ENCODE results near the gene ASCL4. TPM values are rescaled to one million over a fixed set of nuclear protein-coding genes. Genes with fewer than 3 reads are reported as not detected.

Gene ASCL4
- total RNA-seq, 1 experiment from 2014 or later, result not detected

- peaks cover 11% of the 10 kb centered on the region; the same call in 1 of the 2 replicates for H3K4me1 Mint-ChIP-seq
- no peaks in the 10 kb centered on the region for H3K36me3 Mint-ChIP-seq
- no peak for ATAC-seq
- ChIA-PET POLR2A (no interaction called here), CTCF (no interaction called here)
- DNase-seq (ENCODE audit: low spot score), result no peak
- peaks cover 68% of the 10 kb centered on the region for H3K27me3 Mint-ChIP-seq (ENCODE audit: low read depth)
- H3K27ac Mint-ChIP-seq, result no peak overlapping the region
- TF ChIP-seq ZBTB21 (CRISPR knock-in tag; IDR thresholded peaks at IDR 0.05; ENCODE audit: borderline replicate concordance), result no peak
- no peak for TF ChIP-seq GTF2I (CRISPR knock-in tag; conservative IDR thresholded peaks at IDR 0.05)
- no peak for TF ChIP-seq ZNF232 (CRISPR knock-in tag; IDR thresholded peaks at IDR 0.05)
- no peak for TF ChIP-seq E2F4 (CRISPR knock-in tag; IDR thresholded peaks at IDR 0.05; ENCODE audit: borderline replicate concordance, low read depth)
- no peak for TF ChIP-seq TEAD1 (CRISPR knock-in tag; IDR thresholded peaks at IDR 0.05)
- no peaks in the 10 kb centered on the region for H3K9me3 Mint-ChIP-seq
- no peak overlapping the region for H3K4me3 Mint-ChIP-seq
Observed at GRCh38 chr12:107778383-107779025, 4.0 kb downstream of the ASCL4 start.

- ChIA-PET POLR2A (no interaction called here), CTCF (interaction anchor here (1.9 kb wide), 1 partner anchor 106 kb away, joined by 4 read pairs; no protein-coding TSS in a partner anchor)
- no peak for ATAC-seq
- DNase-seq (ENCODE audit: low spot score), result no peak
- H3K27me3 Mint-ChIP-seq (ENCODE audit: low read depth), result peaks cover 60% of the 10 kb centered on the region
- H3K9me3 Mint-ChIP-seq, result no peaks in the 10 kb centered on the region
- H3K4me3 Mint-ChIP-seq, result no peak overlapping the region
- peaks cover 11% of the 10 kb centered on the region; the same call in 1 of the 2 replicates for H3K4me1 Mint-ChIP-seq
- H3K27ac Mint-ChIP-seq, result no peak overlapping the region
- H3K36me3 Mint-ChIP-seq, result no peaks in the 10 kb centered on the region
- TF ChIP-seq GTF2I (CRISPR knock-in tag; conservative IDR thresholded peaks at IDR 0.05), result no peak
- TF ChIP-seq ZNF121 (CRISPR knock-in tag; IDR thresholded peaks at IDR 0.05), result no peak
- TF ChIP-seq NFYB (CRISPR knock-in tag; conservative IDR thresholded peaks at IDR 0.05; ENCODE audit: low read depth), result no peak
- TF ChIP-seq ZNF317 (CRISPR knock-in tag; IDR thresholded peaks at IDR 0.05; ENCODE audit: borderline replicate concordance, low read depth), result no peak
- TF ChIP-seq PRRX2 (CRISPR knock-in tag; IDR thresholded peaks at IDR 0.05), result no peak
- TF ChIP-seq CTCF (IDR thresholded peaks at IDR 0.05), result no peak
- TF ChIP-seq KAT7 (CRISPR knock-in tag; IDR thresholded peaks at IDR 0.05; ENCODE audit: borderline replicate concordance), result no peak
- TF ChIP-seq PREB (CRISPR knock-in tag; IDR thresholded peaks at IDR 0.05; ENCODE audit: borderline replicate concordance), result no peak
- no peak for TF ChIP-seq ATF3 (CRISPR knock-in tag; conservative IDR thresholded peaks at IDR 0.05)
Observed at GRCh38 chr12:107779077-107779831, 4.8 kb downstream of the ASCL4 start.

- POLR2A ChIA-PET, result no interaction called here
- Mint-ChIP-seq H3K4me1 (peaks cover 6% of the 10 kb centered on the region; the same call in 1 of the 2 replicates), H3K27ac (no peak overlapping the region), H3K36me3 (no peaks in the 10 kb centered on the region), H3K9me3 (no peaks in the 10 kb centered on the region), H3K4me3 (no peak overlapping the region), H3K27me3 (ENCODE audit: low read depth) (peaks cover 50% of the 10 kb centered on the region)
- ATAC-seq (no peak), DNase-seq (ENCODE audit: low spot score) (no peak)
- CTCF ChIA-PET, result interaction anchor here (1.9 kb wide), 1 partner anchor 105 kb away, joined by 4 read pairs; no protein-coding TSS in a partner anchor
- TF ChIP-seq FOXJ3 (CRISPR knock-in tag; IDR thresholded peaks at IDR 0.05; ENCODE audit: borderline replicate concordance) (no peak), USF2 (CRISPR knock-in tag; IDR thresholded peaks at IDR 0.05) (no peak), GTF2I (CRISPR knock-in tag; conservative IDR thresholded peaks at IDR 0.05) (no peak), ATF2 (CRISPR knock-in tag; IDR thresholded peaks at IDR 0.05; ENCODE audit: borderline replicate concordance, low read depth) (no peak), ZNF232 (CRISPR knock-in tag; IDR thresholded peaks at IDR 0.05) (no peak), HMGA2 (CRISPR knock-in tag; IDR thresholded peaks at IDR 0.05) (no peak), PREB (CRISPR knock-in tag; IDR thresholded peaks at IDR 0.05; ENCODE audit: borderline replicate concordance) (no peak), ZNF281 (CRISPR knock-in tag; IDR thresholded peaks at IDR 0.05) (no peak)
Observed at GRCh38 chr12:107780298-107780697, 5.8 kb downstream of the ASCL4 start.
